GM21390 (cell line): Measurements from ENCODE around the gene KIF22.

Source experiments
- ATAC-seq: cut with Tn5 transposase; IDR thresholded peaks from one replicate; pipeline ENCODE4 v1.9.1; 2021; ENCODE audit not compliant: unreplicated experiment

KIF22 gene

GRCh38 chr16:29836623-29837022 lies 46.1 kb downstream of the KIF22 start:
- ATAC-seq, result no peak

GRCh38 chr16:29837841-29838240 lies 47.3 kb downstream of the KIF22 start:
- ATAC-seq, result no peak

GRCh38 chr16:29839822-29840221 lies 49.3 kb downstream of the KIF22 start:
- ATAC-seq, result no peak

GRCh38 chr16:29840240-29840639 lies 49.7 kb downstream of the KIF22 start:
- ATAC-seq, result no peak

GRCh38 chr16:29841631-29842030 lies 51.1 kb downstream of the KIF22 start:
- no peak for ATAC-seq

GRCh38 chr16:29842732-29843346 lies 52.3 kb downstream of the KIF22 start:
- ATAC-seq, result no peak

- no peak for ATAC-seq
Measured at GRCh38 chr16:29843931-29844330, 53.4 kb downstream of the KIF22 start.

- ATAC-seq, result no peak
Measured at GRCh38 chr16:29844575-29845331, 54.2 kb downstream of the KIF22 start.

- no peak for ATAC-seq
Measured at GRCh38 chr16:29845656-29846055, 55.1 kb downstream of the KIF22 start.

GRCh38 chr16:29848420-29849297 lies 58.1 kb downstream of the KIF22 start:
- no peak for ATAC-seq

GRCh38 chr16:29849505-29849904 lies 59.0 kb downstream of the KIF22 start:
- ATAC-seq, result no peak

- no peak for ATAC-seq
Measured at GRCh38 chr16:29850998-29851397, 60.4 kb downstream of the KIF22 start.

- no peak for ATAC-seq
Measured at GRCh38 chr16:29852654-29853053, 62.1 kb downstream of the KIF22 start.

GRCh38 chr16:29854520-29855100 lies 64.1 kb downstream of the KIF22 start:
- ATAC-seq, result no peak
